Neural cell (in vitro differentiated cells): ENCODE results near the gene PCYT2. TPM values are rescaled to one million over a fixed set of nuclear protein-coding genes. Genes with fewer than 3 reads are reported as not detected.

Experiments used
- H2AFZ ChIP-seq: fragments of 200-600, 300-800 bp; sonication (generic), shearing (Covaris generic); 2 replicates; pipeline ENCODE4 v1.6.0; 2014; ENCODE audit warnings: low read depth, mild to moderate bottlenecking, antibody characterized with exemption, low read length, moderate library complexity
- H3F3A ChIP-seq: fragments of 200-600 bp; shearing (Covaris generic); 2 replicates; pipeline ENCODE4 v1.6.1; 2016; ENCODE audit warnings: mild to moderate bottlenecking, moderate library complexity, mixed read lengths, antibody characterized with exemption, low read length; ENCODE audit not compliant: insufficient read depth, poor library complexity, severe bottlenecking
- H3K27ac ChIP-seq: fragments of 200-600, 300-800 bp; sonication (generic), shearing (Covaris generic); 2 replicates; pipeline ENCODE4 v1.5.1; 2014; ENCODE audit warnings: mild to moderate bottlenecking, low read length, moderate library complexity
- H3K27me3 ChIP-seq: fragments of 300-800, 200-600 bp; sonication (generic), shearing (Covaris generic); 2 replicates; pipeline ENCODE4 v1.6.0; 2014; ENCODE audit warnings: mild to moderate bottlenecking, low read depth, low read length, moderate library complexity; ENCODE audit not compliant: insufficient read depth
- H3K36me3 ChIP-seq: fragments of 300-800, 200-600 bp; sonication (generic), shearing (Covaris generic); 2 replicates; pipeline ENCODE4 v1.5.1; 2014; ENCODE audit warnings: mild to moderate bottlenecking, antibody characterized with exemption, low read length, moderate library complexity; ENCODE audit not compliant: insufficient read depth
- H3K4me2 ChIP-seq: fragments of 300-800, 200-600 bp; sonication (generic), shearing (Covaris generic); 2 replicates; pipeline ENCODE4 v1.6.0; 2014; ENCODE audit warnings: mild to moderate bottlenecking, low read length
- H3K4me3 ChIP-seq: fragments of 300-800, 200-600 bp; sonication (generic), shearing (Covaris generic); 2 replicates; pipeline ENCODE4 v1.5.1; 2014; ENCODE audit warnings: mild to moderate bottlenecking, low read length, moderate library complexity
- H3K79me2 ChIP-seq: fragments of 200-600 bp; shearing (Covaris generic); replicated peaks from 2 replicates; pipeline ENCODE4 v1.6.0; 2014; ENCODE audit warnings: mild to moderate bottlenecking, low read length, moderate library complexity; ENCODE audit not compliant: insufficient read depth
- H3K9ac ChIP-seq: fragments of 300-800, 200-600 bp; sonication (generic), shearing (Covaris generic); 2 replicates; pipeline ENCODE4 v1.6.1; 2016; ENCODE audit warnings: mild to moderate bottlenecking, low read length, mixed read lengths
- H3K9me2 ChIP-seq: fragments of 200-600 bp; shearing (Covaris generic); 2 replicates; pipeline ENCODE4 v1.6.1; 2016; ENCODE audit warnings: mild to moderate bottlenecking, low read length, mixed read lengths; ENCODE audit not compliant: insufficient read depth
- H3K9me3 ChIP-seq: fragments of 200-600, 300-800 bp; sonication (generic), shearing (Covaris generic); 2 replicates; pipeline ENCODE4 v1.6.1; 2016; ENCODE audit warnings: mild to moderate bottlenecking, mixed run types, low read length, moderate library complexity, mixed read lengths
- H4K20me1 ChIP-seq: fragments of 200-600 bp; shearing (Covaris generic); 2 replicates; pipeline ENCODE4 v1.6.1; 2016; ENCODE audit warnings: mild to moderate bottlenecking, mixed run types; ENCODE audit not compliant: insufficient read depth
- CTCF ChIP-seq: fragments of 450-650 bp; IDR thresholded peaks from 2 replicates; pipeline ENCODE4 v1.5.1; 2014; ENCODE audit warnings: antibody characterized with exemption, mild to moderate bottlenecking, moderate library complexity; ENCODE audit not compliant: poor library complexity, severe bottlenecking
- EP300 ChIP-seq: fragments of 450-650 bp; conservative IDR thresholded peaks from 2 replicates; pipeline ENCODE4 v1.6.1; 2014; ENCODE audit warnings: antibody characterized with exemption, mild to moderate bottlenecking, moderate library complexity; ENCODE audit not compliant: poor library complexity, severe bottlenecking
- EZH2 ChIP-seq: fragments of 200-600, 300-800 bp; shearing (Covaris generic), sonication (generic); IDR thresholded peaks from 2 replicates; pipeline ENCODE4 v1.6.1; 2014; ENCODE audit warnings: antibody characterized with exemption, low read length, borderline replicate concordance, mild to moderate bottlenecking; ENCODE audit not compliant: insufficient read depth, poor library complexity, severe bottlenecking
- MXI1 ChIP-seq: fragments of 450-650 bp; conservative IDR thresholded peaks from 2 replicates; pipeline ENCODE4 v1.6.1; 2014; ENCODE audit warnings: antibody characterized with exemption, mild to moderate bottlenecking; ENCODE audit not compliant: poor library complexity, severe bottlenecking
- POLR2AphosphoS5 ChIP-seq: IDR thresholded peaks from 2 replicates; pipeline ENCODE4 v1.6.1; 2012
- RAD21 ChIP-seq: fragments of 450-650 bp; conservative IDR thresholded peaks from 2 replicates; pipeline ENCODE4 v1.6.1; 2014; ENCODE audit warnings: antibody characterized with exemption, mild to moderate bottlenecking, moderate library complexity
- REST ChIP-seq: IDR thresholded peaks from 2 replicates; pipeline ENCODE4 v1.6.1; 2012; ENCODE audit warnings: borderline replicate concordance
- SMC3 ChIP-seq: fragments of 450-650 bp; conservative IDR thresholded peaks from 2 replicates; pipeline ENCODE4 v1.6.1; 2014; ENCODE audit warnings: antibody characterized with exemption, mild to moderate bottlenecking, moderate library complexity; ENCODE audit not compliant: poor library complexity
- TAF1 ChIP-seq: IDR thresholded peaks from 2 replicates; pipeline ENCODE4 v1.6.1; 2012; ENCODE audit warnings: low read depth
- polyA plus RNA-seq: library from polyadenylated mRNA; depleted of rRNA; stranded (reverse); fragments of >200 nt; gene quantifications from 2 replicates; pipeline ENCODE4 v1.2.3, GENCODE V29; 2014

The PCYT2 gene
- polyA plus RNA-seq, 1 donor from 2014 or later: 35.3 TPM

- Histone ChIP-seq H3K9me2 (no peaks in the 10 kb centered on the region), H3K79me2 (no peaks in the 10 kb centered on the region), H3K36me3 (no peaks in the 10 kb centered on the region), H2AFZ (no peak overlapping the region), H3K4me2 (no peak overlapping the region), H3F3A (no peaks in the 10 kb centered on the region), H3K9ac (no peak overlapping the region), H3K4me3 (no peak overlapping the region), H4K20me1 (no peaks in the 10 kb centered on the region), H3K27ac (no peak overlapping the region), H3K27me3 (no peaks in the 10 kb centered on the region), H3K9me3 (no peaks in the 10 kb centered on the region)
- TF ChIP-seq POLR2AphosphoS5: no peak
- no peak for TF ChIP-seq TAF1
- TF ChIP-seq SMC3: no peak
- no peak for TF ChIP-seq CTCF
- TF ChIP-seq MXI1: no peak
- no peak for TF ChIP-seq RAD21
- TF ChIP-seq EZH2: no peak
- no peak for TF ChIP-seq EP300
- no peak for TF ChIP-seq REST
Measured at GRCh38 chr17:81909231-81909630, 2.0 kb downstream of the PCYT2 start.

- no peaks in the 10 kb centered on the region for H3K9me2 ChIP-seq
- H3K79me2 ChIP-seq: no peaks in the 10 kb centered on the region
- no peak for TF ChIP-seq REST
- no peak for TF ChIP-seq CTCF
- no peak for TF ChIP-seq SMC3
- no peak for TF ChIP-seq EZH2
- no peak for TF ChIP-seq TAF1
- no peak for TF ChIP-seq EP300
- no peak for TF ChIP-seq RAD21
- no peak for TF ChIP-seq POLR2AphosphoS5
- TF ChIP-seq MXI1: no peak
Measured at GRCh38 chr17:81908793-81909192, 2.4 kb downstream of the PCYT2 start.

More at GRCh38 chr17:81908793-81909192, 2.4 kb downstream of the PCYT2 start:
- Histone ChIP-seq H3K27me3 (no peaks in the 10 kb centered on the region), H3K36me3 (no peaks in the 10 kb centered on the region), H2AFZ (no peak overlapping the region), H3K27ac (no peak overlapping the region), H3K9me3 (no peaks in the 10 kb centered on the region), H3K4me2 (no peak overlapping the region), H3K4me3 (no peak overlapping the region), H3F3A (no peaks in the 10 kb centered on the region), H4K20me1 (no peaks in the 10 kb centered on the region), H3K9ac (no peak overlapping the region)
